CD4-positive, alpha-beta T cell (primary cell): ENCODE results near the gene DUSP28. TPM values are rescaled to one million over a fixed set of nuclear protein-coding genes. Genes with fewer than 3 reads are reported as not detected.

Source experiments
- ATAC-seq: fragments of 200-7000 bp; cut with Tn5 transposase; one replicate; pipeline ENCODE4 v1.10.0; 2022; ENCODE audit warnings: mild to moderate bottlenecking; ENCODE audit not compliant: poor library complexity
- CTCF ChIA-PET: fragments of 350-600 bp; sonication (Branson Sonifier 250); formaldehyde crosslinking; loops from one replicate; lab custom pipeline; 2021; ENCODE audit warnings: antibody characterized with exemption, inconsistent platforms; lab: Charles Lee
- POLR2A ChIA-PET: fragments of 350-600 bp; sonication (Branson Sonifier 250); formaldehyde crosslinking; loops from one replicate; lab custom pipeline; 2021; ENCODE audit warnings: antibody characterized with exemption, inconsistent platforms; lab: Charles Lee
- DNase-seq, 14 experiments: peaks; one replicate each; pipeline ENCODE4 v3.0.0-alpha.2; 2013 to 2020; ENCODE audit warnings: mixed read lengths in 2 of 14
- H3K27ac ChIP-seq, 2 donors: one replicate each; pipeline versions ENCODE4 v1.5.1 to v1.7.0; 2013; ENCODE audit warnings: low read length in 2 of 2, low read depth in 1 of 2, mild to moderate bottlenecking in 1 of 2
- H3K27me3 ChIP-seq, 2 experiments: 1 replicate in 1 of 2; 2 replicates in 1 of 2; pipeline versions ENCODE4 v1.6.1 to v1.7.0; 2013; ENCODE audit warnings: low read length in 2 of 2, control low read depth in 1 of 2, mild to moderate bottlenecking in 1 of 2, moderate library complexity in 1 of 2; ENCODE audit not compliant: insufficient read depth in 2 of 2, control insufficient read depth in 1 of 2
- H3K36me3 ChIP-seq: one replicate; pipeline ENCODE4 v1.6.1; 2013; ENCODE audit warnings: low read length, control low read depth; ENCODE audit not compliant: insufficient read depth
- H3K4me1 ChIP-seq: one replicate; pipeline ENCODE4 v1.6.1; 2013; ENCODE audit warnings: low read length, control low read depth; ENCODE audit not compliant: insufficient read depth
- H3K4me3 ChIP-seq: one replicate; pipeline ENCODE4 v1.5.1; 2013; ENCODE audit warnings: mild to moderate bottlenecking, low read length, moderate library complexity
- H3K9me3 ChIP-seq, 2 experiments: 1 replicate in 1 of 2; 2 replicates in 1 of 2; pipeline versions ENCODE4 v1.6.1 to v1.7.0; 2013; ENCODE audit warnings: low read length in 2 of 2, mild to moderate bottlenecking in 2 of 2, control low read depth in 1 of 2, moderate library complexity in 1 of 2; ENCODE audit not compliant: control insufficient read depth in 1 of 2, insufficient read depth in 1 of 2
- H3K27ac Mint-ChIP-seq: one replicate; pipeline ENCODE4 v1.8.0; 2020; ENCODE audit warnings: mixed read lengths
- H3K27me3 Mint-ChIP-seq: one replicate; pipeline ENCODE4 v1.8.0; 2021; ENCODE audit warnings: mixed read lengths
- H3K36me3 Mint-ChIP-seq: one replicate; pipeline ENCODE4 v1.8.0; 2021; ENCODE audit warnings: low read depth, mixed read lengths
- H3K4me1 Mint-ChIP-seq: one replicate; pipeline ENCODE4 v1.8.0; 2021; ENCODE audit warnings: low read depth, mixed read lengths
- H3K4me3 Mint-ChIP-seq: one replicate; pipeline ENCODE4 v1.8.0; 2020; ENCODE audit warnings: mild to moderate bottlenecking, mixed read lengths
- H3K9me3 Mint-ChIP-seq: one replicate; pipeline ENCODE4 v1.8.0; 2020; ENCODE audit warnings: mixed read lengths
- intact Hi-C, 2 experiments: fragments of 100-400 bp; cut with DNase I in 1 of 2; cut with micrococcal nuclease in 1 of 2; formaldehyde crosslinking; loops; one replicate each; pipeline versions ENCODE4 v1.15.1 to v1.9.0; 2023 to 2025; cut with DNase I, micrococcal nuclease
- total RNA-seq, 174 experiments: library from RNA in 2 of 174; stranded (reverse) in 2 of 174; gene quantifications; one replicate each; pipeline ENCODE4 v1.2.3 and lab custom pipeline; 2021 to 2026
- TF ChIP-seq, protein P1 (sequence below): fragments of 200-600 bp; IDR thresholded peaks from one replicate; pipeline ENCODE4 v1.8.0; 2022; ENCODE audit warnings: antibody characterized with exemption, mild to moderate bottlenecking

The DUSP28 gene
- total RNA-seq, 2 experiments from 2014 or later = 18.3 to 18.9 TPM

DNA sequence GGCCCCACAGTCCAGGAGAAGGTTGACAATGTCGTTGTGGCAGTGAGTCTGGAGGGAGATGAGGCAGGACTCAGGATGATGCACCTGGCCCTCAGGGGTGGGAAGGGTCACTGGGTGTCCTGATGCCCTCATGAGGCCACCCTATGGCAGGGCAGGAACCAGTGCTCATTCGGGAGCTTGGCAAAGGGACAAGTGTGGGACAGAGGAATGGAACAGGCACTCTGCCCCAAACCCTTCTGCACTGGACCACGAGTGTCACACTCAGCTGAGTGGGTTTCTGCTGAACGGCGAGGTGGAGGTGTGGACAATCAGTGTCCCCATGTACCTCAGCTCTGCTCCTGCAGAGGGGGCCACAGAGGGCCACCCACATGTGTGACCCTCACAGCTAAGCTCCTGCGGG is 34.4 kb upstream of the DUSP28 start:
- H3K4me3 ChIP-seq = no peak overlapping the region
- no peak overlapping the region for H3K27ac Mint-ChIP-seq
- DNase-seq (no peak), ATAC-seq (no peak)
- no peaks in the 10 kb centered on the region for H3K4me1 Mint-ChIP-seq
- no peaks in the 10 kb centered on the region for H3K27me3 ChIP-seq
- no peak overlapping the region for H3K27ac ChIP-seq
- no peaks in the 10 kb centered on the region for H3K27me3 Mint-ChIP-seq
- no peak overlapping the region for H3K4me3 Mint-ChIP-seq
- H3K36me3 ChIP-seq = peaks cover 54% of the 10 kb centered on the region
- ChIA-PET CTCF (no interaction called here), POLR2A (no interaction called here)
- H3K36me3 Mint-ChIP-seq = peaks cover 75% of the 10 kb centered on the region
- TF ChIP-seq, protein P1, sequence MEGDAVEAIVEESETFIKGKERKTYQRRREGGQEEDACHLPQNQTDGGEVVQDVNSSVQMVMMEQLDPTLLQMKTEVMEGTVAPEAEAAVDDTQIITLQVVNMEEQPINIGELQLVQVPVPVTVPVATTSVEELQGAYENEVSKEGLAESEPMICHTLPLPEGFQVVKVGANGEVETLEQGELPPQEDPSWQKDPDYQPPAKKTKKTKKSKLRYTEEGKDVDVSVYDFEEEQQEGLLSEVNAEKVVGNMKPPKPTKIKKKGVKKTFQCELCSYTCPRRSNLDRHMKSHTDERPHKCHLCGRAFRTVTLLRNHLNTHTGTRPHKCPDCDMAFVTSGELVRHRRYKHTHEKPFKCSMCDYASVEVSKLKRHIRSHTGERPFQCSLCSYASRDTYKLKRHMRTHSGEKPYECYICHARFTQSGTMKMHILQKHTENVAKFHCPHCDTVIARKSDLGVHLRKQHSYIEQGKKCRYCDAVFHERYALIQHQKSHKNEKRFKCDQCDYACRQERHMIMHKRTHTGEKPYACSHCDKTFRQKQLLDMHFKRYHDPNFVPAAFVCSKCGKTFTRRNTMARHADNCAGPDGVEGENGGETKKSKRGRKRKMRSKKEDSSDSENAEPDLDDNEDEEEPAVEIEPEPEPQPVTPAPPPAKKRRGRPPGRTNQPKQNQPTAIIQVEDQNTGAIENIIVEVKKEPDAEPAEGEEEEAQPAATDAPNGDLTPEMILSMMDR = no peak
- no peaks in the 10 kb centered on the region for H3K4me1 ChIP-seq
- peaks cover 7% of the 10 kb centered on the region for H3K9me3 Mint-ChIP-seq
- peaks cover 9 to 36% of the 10 kb centered on the region in 2 experiments for H3K9me3 ChIP-seq
- intact Hi-C loops = no loop called here

DNA sequence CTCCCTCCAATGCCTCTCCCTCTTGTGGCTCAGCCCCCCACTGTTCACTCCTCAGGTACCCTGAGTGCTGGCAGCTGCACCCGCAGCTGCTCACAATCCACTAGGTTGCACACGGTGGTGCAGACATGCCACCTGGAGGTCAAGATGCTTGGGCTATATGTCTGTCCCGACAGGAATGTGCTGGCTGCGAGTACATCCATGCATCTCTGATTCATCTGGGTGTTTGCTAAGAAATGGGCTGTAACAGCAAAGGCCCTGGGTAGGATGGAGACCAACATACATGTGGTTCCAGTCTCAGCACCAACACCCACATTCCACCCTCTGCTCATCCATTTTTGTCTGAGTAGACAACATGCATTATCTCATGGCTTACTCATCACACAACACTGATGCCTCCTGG is 33.6 kb upstream of the DUSP28 start:
- CTCF ChIA-PET = no interaction called here
- H3K27ac Mint-ChIP-seq = no peak overlapping the region

GRCh38 chr2:240527153-240527750 is 32.9 kb upstream of the DUSP28 start:
- POLR2A ChIA-PET = no interaction called here
- H3K9me3 Mint-ChIP-seq = peaks cover 18% of the 10 kb centered on the region

More for the DNA sequence above, 33.6 kb upstream of the DUSP28 start:
- POLR2A ChIA-PET = no interaction called here
- Mint-ChIP-seq H3K4me1 (no peaks in the 10 kb centered on the region), H3K9me3 (peaks cover 11% of the 10 kb centered on the region), H3K27me3 (no peaks in the 10 kb centered on the region), H3K4me3 (no peak overlapping the region), H3K36me3 (peaks cover 82% of the 10 kb centered on the region)
- no peak for DNase-seq
- ATAC-seq = no peak
- intact Hi-C loops = no loop called here
- Histone ChIP-seq H3K27ac (no peak overlapping the region), H3K9me3 (peaks cover 13 to 36% of the 10 kb centered on the region in 2 experiments), H3K36me3 (peaks cover 57% of the 10 kb centered on the region), H3K27me3 (no peaks in the 10 kb centered on the region), H3K4me1 (no peaks in the 10 kb centered on the region), H3K4me3 (no peak overlapping the region)
- TF ChIP-seq, protein P1 = no peak

More at GRCh38 chr2:240527153-240527750, 32.9 kb upstream of the DUSP28 start:
- ATAC-seq (no peak), DNase-seq (no peak)
- intact Hi-C loops = no loop called here
- CTCF ChIA-PET = no interaction called here
- Histone ChIP-seq H3K4me3 (no peak overlapping the region), H3K9me3 (peaks cover 17 to 32% of the 10 kb centered on the region in 2 experiments), H3K27me3 (no peaks in the 10 kb centered on the region), H3K27ac (no peak overlapping the region), H3K4me1 (no peaks in the 10 kb centered on the region), H3K36me3 (peaks cover 53% of the 10 kb centered on the region)
- Mint-ChIP-seq H3K27ac (no peak overlapping the region), H3K27me3 (no peaks in the 10 kb centered on the region), H3K4me1 (no peaks in the 10 kb centered on the region), H3K4me3 (no peak overlapping the region), H3K36me3 (peaks cover 86% of the 10 kb centered on the region)
- TF ChIP-seq, protein P1 = no peak
